Small intestine (tissue), 7 donors: ENCODE results near the gene UBE2J1. TPM values are rescaled to one million over a fixed set of nuclear protein-coding genes. Genes with fewer than 3 reads are reported as not detected.

Experiments used
- DNase-seq, 2 donors: peaks; one replicate each; pipeline versions ENCODE4 v3.0.0 to v3.0.0-alpha.2; 2013
- FAIRE-seq: peaks from 2 replicates; lab custom pipeline; 2012; peaks lifted over from hg19 to GRCh38; lab: Jason Lieb, UNC
- H3K27ac ChIP-seq, 3 donors: one replicate each; pipeline ENCODE4 v1.5.1; 2013; ENCODE audit warnings: low read length in 2 of 3, mild to moderate bottlenecking in 2 of 3, control low read depth in 1 of 3, inconsistent platforms in 1 of 3, low read depth in 1 of 3, moderate library complexity in 1 of 3
- H3K27me3 ChIP-seq, 3 donors: one replicate each; pipeline ENCODE4 v1.6.1; 2013; ENCODE audit warnings: low read length in 3 of 3, inconsistent platforms in 1 of 3; ENCODE audit not compliant: control insufficient read depth in 3 of 3, insufficient read depth in 3 of 3
- H3K36me3 ChIP-seq, 3 donors: one replicate each; pipeline ENCODE4 v1.6.1; 2013; ENCODE audit warnings: low read length in 3 of 3, inconsistent platforms in 1 of 3, low read depth in 1 of 3, mild to moderate bottlenecking in 1 of 3, moderate library complexity in 1 of 3; ENCODE audit not compliant: control insufficient read depth in 3 of 3, insufficient read depth in 2 of 3
- H3K4me1 ChIP-seq, 3 donors: one replicate each; pipeline ENCODE4 v1.6.1; 2013; ENCODE audit warnings: low read length in 2 of 3, inconsistent platforms in 1 of 3, low read depth in 1 of 3, mild to moderate bottlenecking in 1 of 3, moderate library complexity in 1 of 3; ENCODE audit not compliant: control insufficient read depth in 3 of 3, insufficient read depth in 2 of 3
- H3K4me3 ChIP-seq, 3 donors: one replicate each; pipeline ENCODE4 v1.5.1; 2013; ENCODE audit warnings: low read length in 3 of 3, control low read depth in 1 of 3, inconsistent platforms in 1 of 3, low read depth in 1 of 3, mild to moderate bottlenecking in 1 of 3, moderate library complexity in 1 of 3
- H3K9me3 ChIP-seq, 2 donors: one replicate each; pipeline ENCODE4 v1.6.1; 2013; ENCODE audit warnings: low read depth in 1 of 2, low read length in 1 of 2; ENCODE audit not compliant: control insufficient read depth in 2 of 2, insufficient read depth in 1 of 2
- WGBS, 3 donors: extraction: QIAGEN DNeasy Blood & Tissue Kit; methylation state at CpG; one replicate each; pipeline ENCODE4 v1.1.7; 2013; 5-methylcytosine and 5-hydroxymethylcytosine counted together
- polyA plus RNA-seq, 4 donors: library from polyadenylated mRNA; stranded (reverse) in 3 of 4; unstranded in 1 of 4; fragments of 200-250 nt in 3 of 4; fragments of 120-200 nt in 1 of 4; gene quantifications; one replicate each; pipeline versions ENCODE4 v1.2.1 to v1.2.3, GENCODE V29; 2013
- donor health status: healthy with polysubstance abuse.
- donor health status: control.
- donor health status: control.
- donor health status: Bipolar disorder and iron deficiency.
- donor health status: healthy.

Gene UBE2J1
- polyA plus RNA-seq, 4 donors, result 34.1 to 65.1 (median 40.2) TPM

GRCh38 chr6:89350281-89350966, 2.1 kb downstream of the UBE2J1 start:
- Histone ChIP-seq H3K27me3 (no peaks in the 10 kb centered on the region), H3K4me3 (peak overlapping the region in 2 of 3 donors; percentile 60 to 80), H3K4me1 (peaks cover 6 to 23% (median 21%) of the 10 kb centered on the region in 3 donors), H3K27ac (peak overlapping the region; percentile 41 to 92 (median 88)), H3K36me3 (peaks cover 0 to 6% (median 0%) of the 10 kb centered on the region in 3 donors), H3K9me3 (no peaks in the 10 kb centered on the region)
- FAIRE-seq (no peak), DNase-seq (peak; percentile 37 to 48)
- WGBS, 3 donors, result 23 to 27% (median 24%) methylated on average over 4 of the region's 4 CpGs

- Histone ChIP-seq H3K36me3 (peaks cover 0 to 6% (median 0%) of the 10 kb centered on the region in 3 donors), H3K27me3 (no peaks in the 10 kb centered on the region), H3K4me3 (no peak overlapping the region), H3K27ac (peak overlapping the region in 1 of 3 donors; percentile 49), H3K9me3 (no peaks in the 10 kb centered on the region), H3K4me1 (peaks cover 6 to 23% (median 21%) of the 10 kb centered on the region in 3 donors)
- WGBS, 3 donors, result 85 to 94% (median 88%) methylated on average over 1 of the region's 1 CpG
- DNase-seq (no peak), FAIRE-seq (no peak)
These were observed 4.2 kb downstream of the UBE2J1 start for GRCh38 chr6:89348372-89348771.

GRCh38 chr6:89347825-89348224, 4.7 kb downstream of the UBE2J1 start:
- Histone ChIP-seq H3K36me3 (peaks cover 0 to 6% (median 0%) of the 10 kb centered on the region in 3 donors), H3K4me1 (peaks cover 6 to 23% (median 21%) of the 10 kb centered on the region in 3 donors), H3K4me3 (no peak overlapping the region), H3K27ac (peak overlapping the region in 1 of 3 donors; percentile 49), H3K9me3 (no peaks in the 10 kb centered on the region), H3K27me3 (no peaks in the 10 kb centered on the region)
- FAIRE-seq (no peak), DNase-seq (peak in 1 of 2 donors; percentile 23)
- WGBS, 3 donors, result 67 to 83% (median 73%) methylated on average over 2 of the region's 2 CpGs

GRCh38 chr6:89346433-89346832, 6.1 kb downstream of the UBE2J1 start:
- FAIRE-seq, result no peak
- DNase-seq, result no peak
- Histone ChIP-seq H3K36me3 (peaks cover 2 to 10% (median 2%) of the 10 kb centered on the region in 3 donors), H3K9me3 (no peaks in the 10 kb centered on the region), H3K4me1 (peaks cover 6 to 23% (median 20%) of the 10 kb centered on the region in 3 donors), H3K4me3 (no peak overlapping the region), H3K27ac (no peak overlapping the region), H3K27me3 (no peaks in the 10 kb centered on the region)
- 87 to 94% (median 93%) methylated on average over 4 of the region's 4 CpGs for WGBS, 3 donors

GRCh38 chr6:89339565-89339964, 13.0 kb downstream of the UBE2J1 start:
- Histone ChIP-seq H3K9me3 (no peaks in the 10 kb centered on the region), H3K27ac (no peak overlapping the region), H3K4me3 (no peak overlapping the region), H3K36me3 (peaks cover 11 to 29% (median 17%) of the 10 kb centered on the region in 3 donors), H3K4me1 (no peaks in the 10 kb centered on the region), H3K27me3 (no peaks in the 10 kb centered on the region)
- DNase-seq, result no peak
- FAIRE-seq, result no peak
- WGBS, 3 donors, result 91 to 94% (median 92%) methylated on average over 2 of the region's 2 CpGs

- DNase-seq (no peak), FAIRE-seq (no peak)
- Histone ChIP-seq H3K27me3 (no peaks in the 10 kb centered on the region), H3K36me3 (peaks cover 8 to 23% (median 20%) of the 10 kb centered on the region in 3 donors), H3K4me3 (no peak overlapping the region), H3K4me1 (no peaks in the 10 kb centered on the region), H3K27ac (no peak overlapping the region), H3K9me3 (no peaks in the 10 kb centered on the region)
- WGBS, 3 donors, result 84 to 98% (median 92%) methylated on average over 3 of the region's 3 CpGs
These were observed 17.4 kb downstream of the UBE2J1 start for GRCh38 chr6:89335164-89335563.

- Histone ChIP-seq H3K27ac (no peak overlapping the region), H3K36me3 (peaks cover 0 to 13% (median 12%) of the 10 kb centered on the region in 3 donors), H3K9me3 (no peaks in the 10 kb centered on the region), H3K27me3 (no peaks in the 10 kb centered on the region), H3K4me3 (no peak overlapping the region), H3K4me1 (no peaks in the 10 kb centered on the region)
- DNase-seq, result no peak
- whole genome bisulfite sequencing, 3 donors, result 98 to 100% (median 100%) methylated on average over 1 of the region's 1 CpG
- no peak for FAIRE-seq
These were observed 21.6 kb downstream of the UBE2J1 start for GRCh38 chr6:89330910-89331309.

GRCh38 chr6:89328976-89329375, 23.5 kb downstream of the UBE2J1 start:
- no peaks in the 10 kb centered on the region for H3K9me3 ChIP-seq
- FAIRE-seq (no peak), DNase-seq (no peak)

More at GRCh38 chr6:89328976-89329375, 23.5 kb downstream of the UBE2J1 start:
- Histone ChIP-seq H3K27me3 (no peaks in the 10 kb centered on the region), H3K27ac (no peak overlapping the region), H3K36me3 (peaks cover 0 to 14% (median 13%) of the 10 kb centered on the region in 3 donors), H3K4me3 (no peak overlapping the region), H3K4me1 (no peaks in the 10 kb centered on the region)
- WGBS, 3 donors, result 88 to 98% (median 90%) methylated on average over 1 of the region's 1 CpG
